ENCODE results near the gene OLFM1.

The OLFM1 gene

GRCh38 chr9:135116881-135117280, 29.4 kb downstream of the OLFM1 start:
- DNase-seq (ENCODE audit: low read depth), result no peak
- no peaks in the 10 kb centered on the region for H3K9me3 ChIP-seq (ENCODE audit: control insufficient read depth, low read length)
- H3K9ac ChIP-seq (ENCODE audit: low read length), result no peak overlapping the region
- no peak overlapping the region for H3K4me3 ChIP-seq (ENCODE audit: low read length)
- peaks cover 3% of the 10 kb centered on the region for H3K27me3 ChIP-seq (replicated peaks; ENCODE audit: control insufficient read depth, insufficient read depth, low read length)
- no peaks in the 10 kb centered on the region for H3K36me3 ChIP-seq (ENCODE audit: control insufficient read depth, insufficient read depth, low read length, severe bottlenecking)
- no peaks in the 10 kb centered on the region for H3K4me1 ChIP-seq (ENCODE audit: control insufficient read depth, insufficient read depth, low read length)

GRCh38 chr9:135117281-135117680, 29.8 kb downstream of the OLFM1 start:
- no peak overlapping the region for H3K9ac ChIP-seq (ENCODE audit: low read length)
- H3K9me3 ChIP-seq (ENCODE audit: control insufficient read depth, low read length), result no peaks in the 10 kb centered on the region
- no peak overlapping the region for H3K4me3 ChIP-seq (ENCODE audit: low read length)
- H3K27me3 ChIP-seq (replicated peaks; ENCODE audit: control insufficient read depth, insufficient read depth, low read length), result peaks cover 3% of the 10 kb centered on the region
- no peak for DNase-seq (ENCODE audit: low read depth)
- no peaks in the 10 kb centered on the region for H3K4me1 ChIP-seq (ENCODE audit: control insufficient read depth, insufficient read depth, low read length)
- no peaks in the 10 kb centered on the region for H3K36me3 ChIP-seq (ENCODE audit: control insufficient read depth, insufficient read depth, low read length, severe bottlenecking)

GRCh38 chr9:135119496-135120064, 32.1 kb downstream of the OLFM1 start:
- no peaks in the 10 kb centered on the region for H3K27me3 ChIP-seq (replicated peaks; ENCODE audit: control insufficient read depth, insufficient read depth, low read length)
- DNase-seq (ENCODE audit: low read depth), result no peak
- no peak overlapping the region for H3K4me3 ChIP-seq (ENCODE audit: low read length)
- H3K36me3 ChIP-seq (ENCODE audit: control insufficient read depth, insufficient read depth, low read length, severe bottlenecking), result no peaks in the 10 kb centered on the region
- no peaks in the 10 kb centered on the region for H3K9me3 ChIP-seq (ENCODE audit: control insufficient read depth, low read length)
- peaks cover 3% of the 10 kb centered on the region for H3K4me1 ChIP-seq (ENCODE audit: control insufficient read depth, insufficient read depth, low read length)
- H3K9ac ChIP-seq (ENCODE audit: low read length), result no peak overlapping the region

- no peaks in the 10 kb centered on the region for H3K36me3 ChIP-seq (ENCODE audit: control insufficient read depth, insufficient read depth, low read length, severe bottlenecking)
- H3K9ac ChIP-seq (ENCODE audit: low read length), result no peak overlapping the region
- peaks cover 6% of the 10 kb centered on the region for H3K27me3 ChIP-seq (replicated peaks; ENCODE audit: control insufficient read depth, insufficient read depth, low read length)
- no peak overlapping the region for H3K4me3 ChIP-seq (ENCODE audit: low read length)
- no peak for DNase-seq (ENCODE audit: low read depth)
- H3K4me1 ChIP-seq (ENCODE audit: control insufficient read depth, insufficient read depth, low read length), result peaks cover 3% of the 10 kb centered on the region
- H3K9me3 ChIP-seq (ENCODE audit: control insufficient read depth, low read length), result no peaks in the 10 kb centered on the region
Observed at GRCh38 chr9:135120249-135120648, 32.8 kb downstream of the OLFM1 start.

- H3K4me3 ChIP-seq (ENCODE audit: low read length), result no peak overlapping the region
- no peak for DNase-seq (ENCODE audit: low read depth)
- H3K4me1 ChIP-seq (ENCODE audit: control insufficient read depth, insufficient read depth, low read length), result peaks cover 3% of the 10 kb centered on the region
- no peaks in the 10 kb centered on the region for H3K9me3 ChIP-seq (ENCODE audit: control insufficient read depth, low read length)
- H3K9ac ChIP-seq (ENCODE audit: low read length), result no peak overlapping the region
- peaks cover 14% of the 10 kb centered on the region for H3K27me3 ChIP-seq (replicated peaks; ENCODE audit: control insufficient read depth, insufficient read depth, low read length)
- H3K36me3 ChIP-seq (ENCODE audit: control insufficient read depth, insufficient read depth, low read length, severe bottlenecking), result no peaks in the 10 kb centered on the region
Observed at GRCh38 chr9:135122316-135122715, 34.8 kb downstream of the OLFM1 start.

- H3K36me3 ChIP-seq (ENCODE audit: control insufficient read depth, insufficient read depth, low read length, severe bottlenecking), result no peaks in the 10 kb centered on the region
- no peaks in the 10 kb centered on the region for H3K9me3 ChIP-seq (ENCODE audit: control insufficient read depth, low read length)
- peaks cover 6% of the 10 kb centered on the region for H3K4me1 ChIP-seq (ENCODE audit: control insufficient read depth, insufficient read depth, low read length)
- H3K27me3 ChIP-seq (replicated peaks; ENCODE audit: control insufficient read depth, insufficient read depth, low read length), result peaks cover 14% of the 10 kb centered on the region
- no peak overlapping the region for H3K9ac ChIP-seq (ENCODE audit: low read length)
- H3K4me3 ChIP-seq (ENCODE audit: low read length), result no peak overlapping the region
- no peak for DNase-seq (ENCODE audit: low read depth)
Observed at GRCh38 chr9:135123126-135123772, 35.8 kb downstream of the OLFM1 start.

GRCh38 chr9:135123773-135124134, 36.3 kb downstream of the OLFM1 start:
- H3K9ac ChIP-seq (ENCODE audit: low read length), result no peak overlapping the region
- peaks cover 6% of the 10 kb centered on the region for H3K4me1 ChIP-seq (ENCODE audit: control insufficient read depth, insufficient read depth, low read length)
- no peak for DNase-seq (ENCODE audit: low read depth)
- peaks cover 19% of the 10 kb centered on the region for H3K27me3 ChIP-seq (replicated peaks; ENCODE audit: control insufficient read depth, insufficient read depth, low read length)
- H3K4me3 ChIP-seq (ENCODE audit: low read length), result no peak overlapping the region
- no peaks in the 10 kb centered on the region for H3K9me3 ChIP-seq (ENCODE audit: control insufficient read depth, low read length)
- no peaks in the 10 kb centered on the region for H3K36me3 ChIP-seq (ENCODE audit: control insufficient read depth, insufficient read depth, low read length, severe bottlenecking)

GRCh38 chr9:135126451-135127187, 39.2 kb downstream of the OLFM1 start:
- H3K36me3 ChIP-seq (ENCODE audit: control insufficient read depth, insufficient read depth, low read length, severe bottlenecking), result no peaks in the 10 kb centered on the region
- H3K4me1 ChIP-seq (ENCODE audit: control insufficient read depth, insufficient read depth, low read length), result peaks cover 6% of the 10 kb centered on the region
- no peak overlapping the region for H3K4me3 ChIP-seq (ENCODE audit: low read length)
- no peak overlapping the region for H3K9ac ChIP-seq (ENCODE audit: low read length)
- no peaks in the 10 kb centered on the region for H3K9me3 ChIP-seq (ENCODE audit: control insufficient read depth, low read length)
- H3K27me3 ChIP-seq (replicated peaks; ENCODE audit: control insufficient read depth, insufficient read depth, low read length), result peaks cover 32% of the 10 kb centered on the region
- no peak for DNase-seq (ENCODE audit: low read depth)

- DNase-seq (ENCODE audit: low read depth), result no peak
- peak overlapping the region; percentile 52 for H3K4me3 ChIP-seq (ENCODE audit: low read length)
- peaks cover 6% of the 10 kb centered on the region for H3K4me1 ChIP-seq (ENCODE audit: control insufficient read depth, insufficient read depth, low read length)
- H3K36me3 ChIP-seq (ENCODE audit: control insufficient read depth, insufficient read depth, low read length, severe bottlenecking), result no peaks in the 10 kb centered on the region
- H3K27me3 ChIP-seq (replicated peaks; ENCODE audit: control insufficient read depth, insufficient read depth, low read length), result peaks cover 46% of the 10 kb centered on the region
- H3K9ac ChIP-seq (ENCODE audit: low read length), result no peak overlapping the region
- H3K9me3 ChIP-seq (ENCODE audit: control insufficient read depth, low read length), result no peaks in the 10 kb centered on the region
Observed at GRCh38 chr9:135127718-135128670, 40.5 kb downstream of the OLFM1 start.

GRCh38 chr9:135129137-135129695, 41.7 kb downstream of the OLFM1 start:
- Histone ChIP-seq H3K9me3 (ENCODE audit: control insufficient read depth, low read length) (no peaks in the 10 kb centered on the region), H3K4me3 (ENCODE audit: low read length) (no peak overlapping the region), H3K9ac (ENCODE audit: low read length) (no peak overlapping the region), H3K36me3 (ENCODE audit: control insufficient read depth, insufficient read depth, low read length, severe bottlenecking) (no peaks in the 10 kb centered on the region), H3K4me1 (ENCODE audit: control insufficient read depth, insufficient read depth, low read length) (peaks cover 3% of the 10 kb centered on the region), H3K27me3 (replicated peaks; ENCODE audit: control insufficient read depth, insufficient read depth, low read length) (peaks cover 57% of the 10 kb centered on the region)
- no peak for DNase-seq (ENCODE audit: low read depth)

Measured in adipocyte (in vitro differentiated cells).